GM18505 (cell line): ENCODE measurements around the gene GPAT2.
"Not testable (repeated sequence)": the region's sequence is repeated elsewhere in the genome, so short reads cannot be mapped to it uniquely, and the experiment has no call there.

Experiments used
- ATAC-seq: cut with Tn5 transposase; IDR thresholded peaks from one replicate; pipeline ENCODE4 v1.9.1; 2021; ENCODE audit not compliant: unreplicated experiment
- POLR2A ChIP-seq: IDR thresholded peaks from 4 replicates; pipeline ENCODE4 v1.6.1; 2011; ENCODE audit warnings: borderline replicate concordance; ENCODE audit not compliant: insufficient read depth, insufficient read length; ENCODE audit errors: extremely low read depth

GPAT2 gene, protein sequence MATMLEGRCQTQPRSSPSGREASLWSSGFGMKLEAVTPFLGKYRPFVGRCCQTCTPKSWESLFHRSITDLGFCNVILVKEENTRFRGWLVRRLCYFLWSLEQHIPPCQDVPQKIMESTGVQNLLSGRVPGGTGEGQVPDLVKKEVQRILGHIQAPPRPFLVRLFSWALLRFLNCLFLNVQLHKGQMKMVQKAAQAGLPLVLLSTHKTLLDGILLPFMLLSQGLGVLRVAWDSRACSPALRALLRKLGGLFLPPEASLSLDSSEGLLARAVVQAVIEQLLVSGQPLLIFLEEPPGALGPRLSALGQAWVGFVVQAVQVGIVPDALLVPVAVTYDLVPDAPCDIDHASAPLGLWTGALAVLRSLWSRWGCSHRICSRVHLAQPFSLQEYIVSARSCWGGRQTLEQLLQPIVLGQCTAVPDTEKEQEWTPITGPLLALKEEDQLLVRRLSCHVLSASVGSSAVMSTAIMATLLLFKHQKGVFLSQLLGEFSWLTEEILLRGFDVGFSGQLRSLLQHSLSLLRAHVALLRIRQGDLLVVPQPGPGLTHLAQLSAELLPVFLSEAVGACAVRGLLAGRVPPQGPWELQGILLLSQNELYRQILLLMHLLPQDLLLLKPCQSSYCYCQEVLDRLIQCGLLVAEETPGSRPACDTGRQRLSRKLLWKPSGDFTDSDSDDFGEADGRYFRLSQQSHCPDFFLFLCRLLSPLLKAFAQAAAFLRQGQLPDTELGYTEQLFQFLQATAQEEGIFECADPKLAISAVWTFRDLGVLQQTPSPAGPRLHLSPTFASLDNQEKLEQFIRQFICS

DNA sequence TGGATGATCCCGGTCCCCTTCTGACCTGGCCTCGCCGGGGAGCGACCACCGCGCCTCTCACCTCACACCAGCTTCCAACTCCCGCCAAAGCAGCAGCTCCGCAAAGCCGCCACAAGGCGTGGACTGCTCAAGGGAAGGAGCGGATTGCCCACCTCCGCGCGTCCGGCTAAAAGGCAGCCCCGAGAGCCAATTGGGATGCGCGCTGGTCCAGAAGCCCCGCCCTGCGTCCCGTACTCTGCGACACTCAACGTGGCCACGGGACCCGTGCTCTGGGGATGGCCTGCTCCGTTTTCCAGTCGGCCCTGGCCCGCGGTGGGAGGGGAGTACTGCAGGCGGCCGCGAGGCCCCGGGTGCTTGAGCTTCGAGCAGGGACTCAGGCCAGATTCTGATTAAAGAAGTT is at the start of gene GPAT2:
Gene GPAT2 (minus strand): TSS at position 125 of the 400 bp plus-strand sequence. CDS start 2,557 bp downstream, outside the sequence.
- not testable (repeated sequence) for ATAC-seq

DNA sequence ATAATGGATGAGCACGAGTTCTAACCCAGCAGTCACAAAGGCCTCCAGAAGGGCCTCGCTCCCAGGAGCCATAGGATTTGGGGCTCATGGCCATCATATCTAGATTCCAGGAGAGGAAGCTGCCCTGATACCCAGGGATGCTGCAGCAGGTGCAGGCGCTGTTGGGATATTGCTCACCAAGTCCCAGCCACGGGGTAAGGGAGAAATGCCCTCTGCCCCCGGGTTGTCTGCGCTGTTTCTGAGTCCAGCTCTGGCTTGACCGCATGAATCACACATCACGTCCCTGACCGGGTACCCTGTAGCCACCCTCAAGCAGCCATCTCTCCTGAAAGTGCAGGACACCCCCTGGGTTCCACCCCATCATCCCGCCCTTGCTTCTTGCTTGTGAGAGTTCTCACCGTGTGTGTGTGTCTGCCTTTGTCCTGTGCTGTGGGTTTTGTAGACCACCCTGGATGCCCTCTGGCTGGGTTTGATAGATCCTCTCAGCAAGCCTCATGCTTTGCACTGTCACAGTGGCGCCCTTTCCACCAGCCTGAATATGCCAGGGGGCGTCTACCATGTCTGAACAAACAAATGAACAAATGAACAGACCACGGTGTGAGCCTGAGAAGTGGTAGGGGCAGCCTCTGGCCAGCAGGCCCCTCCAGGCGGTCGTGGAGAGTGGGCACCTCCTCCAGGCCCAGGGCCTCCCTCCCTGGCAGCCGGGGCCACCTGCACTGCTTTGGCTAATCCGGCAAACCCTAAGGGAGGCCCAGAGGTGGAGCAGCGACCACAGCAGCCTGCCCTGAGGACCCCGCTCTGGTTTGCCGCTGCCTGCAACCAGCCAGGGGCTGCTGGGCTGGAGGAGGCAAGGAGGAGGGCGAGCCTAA is 49.5 kb upstream of the GPAT2 start:
- ATAC-seq: no peak

DNA sequence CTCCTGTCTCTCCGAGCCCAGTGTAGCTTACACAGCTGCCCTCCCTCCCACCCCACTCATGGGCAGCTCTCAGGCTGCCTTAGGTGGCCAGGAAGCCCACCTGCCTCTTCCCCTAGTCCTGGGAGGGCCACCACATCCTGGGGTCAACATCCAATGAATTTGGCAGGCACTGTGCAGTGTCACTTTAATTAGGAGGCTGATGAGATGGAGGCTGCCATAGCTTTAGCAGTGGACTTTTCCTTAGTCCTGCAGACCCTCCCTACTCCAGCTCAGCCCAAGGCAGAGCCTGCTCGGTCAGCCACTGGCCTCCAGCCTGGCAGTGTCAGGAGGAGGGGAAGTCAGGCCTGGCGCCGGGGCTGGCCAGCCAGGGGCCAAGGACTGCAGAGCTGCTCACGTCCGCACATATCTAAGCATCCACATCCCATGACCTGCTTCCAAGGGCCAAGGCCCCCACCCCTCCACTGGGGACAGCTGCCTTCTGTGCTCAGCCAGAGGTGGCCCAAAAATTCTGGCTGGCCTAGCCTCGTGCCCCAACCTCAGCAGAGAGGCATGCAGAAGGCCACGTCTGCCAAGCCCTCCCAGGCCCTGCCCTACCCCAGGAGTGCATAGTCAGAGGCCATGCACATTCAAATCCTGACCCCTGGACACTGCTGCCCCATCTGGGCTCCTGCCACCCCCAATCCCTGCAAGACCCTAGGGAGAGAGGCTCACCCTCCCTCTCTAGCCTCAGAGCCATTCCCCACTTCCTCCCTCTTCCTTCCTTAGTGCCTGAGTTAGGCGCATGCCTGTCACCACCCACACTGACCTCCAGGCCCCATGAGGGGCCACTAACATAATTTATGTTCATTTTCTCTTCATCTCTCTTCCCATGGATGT is 48.6 kb upstream of the GPAT2 start:
- no peak for ATAC-seq
- TF ChIP-seq POLR2A: no peak

More for the DNA sequence above, 49.5 kb upstream of the GPAT2 start:
- TF ChIP-seq POLR2A: no peak

DNA sequence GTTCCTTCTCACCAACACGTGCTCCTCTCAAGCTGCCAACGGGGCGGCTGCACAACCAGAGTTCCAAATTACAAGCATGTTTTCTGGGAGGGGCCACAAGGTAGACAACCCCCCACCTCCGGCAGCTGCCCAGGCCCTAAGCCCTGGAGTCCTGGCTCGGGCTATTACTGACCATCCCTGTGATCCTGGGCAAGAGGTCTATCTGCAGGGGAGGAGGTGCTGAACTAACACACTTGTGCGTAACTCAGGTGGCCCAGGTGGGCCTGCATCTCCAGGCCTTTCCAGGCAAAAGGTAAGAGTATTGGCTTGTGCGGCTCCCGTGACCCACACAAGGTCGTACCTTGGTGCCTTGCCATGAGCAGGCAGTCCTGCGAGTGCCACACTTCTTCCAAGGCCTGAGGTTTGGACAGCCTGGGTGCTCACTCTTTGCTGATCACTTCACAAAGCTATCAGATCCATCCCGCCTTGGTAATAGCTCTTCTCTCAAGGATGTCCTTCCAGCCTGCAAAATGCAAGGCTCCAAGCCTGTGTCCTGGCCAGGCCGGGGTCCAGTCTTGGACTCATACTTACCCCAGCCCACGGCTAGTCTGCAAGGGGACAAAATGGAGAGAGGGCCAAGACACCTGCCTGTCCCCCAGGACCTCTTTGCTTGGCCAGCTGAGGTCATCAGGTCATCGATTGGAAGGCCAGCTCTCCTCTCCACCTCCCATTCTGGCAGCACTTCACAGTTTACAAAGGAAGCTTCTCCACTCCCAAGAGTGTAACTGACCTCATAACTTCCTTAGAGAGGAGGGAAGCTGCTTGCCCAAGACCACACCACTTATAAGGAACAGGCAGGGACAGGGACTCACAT is 47.7 kb upstream of the GPAT2 start:
- no peak for ATAC-seq
- TF ChIP-seq POLR2A: no peak

DNA sequence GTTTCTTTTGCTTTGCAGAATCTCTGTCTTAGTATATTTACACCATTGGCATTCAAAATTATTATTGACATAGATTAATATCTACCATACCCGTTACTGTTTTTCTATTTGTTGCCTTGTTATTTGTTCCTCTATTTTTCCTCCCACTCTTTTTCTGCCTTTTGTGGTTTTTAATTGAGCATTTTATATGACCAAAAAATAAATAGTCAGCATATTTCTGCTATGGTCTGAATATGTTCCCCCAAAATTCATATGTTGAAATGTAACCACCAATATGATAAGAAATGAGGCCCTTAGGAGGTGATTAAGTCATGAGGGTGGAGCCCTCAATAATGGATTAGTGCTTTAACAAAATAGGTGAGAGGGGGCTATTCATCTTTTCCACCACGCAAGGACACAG is 46.3 kb upstream of the GPAT2 start:
- no peak for ATAC-seq
- TF ChIP-seq POLR2A: no peak

DNA sequence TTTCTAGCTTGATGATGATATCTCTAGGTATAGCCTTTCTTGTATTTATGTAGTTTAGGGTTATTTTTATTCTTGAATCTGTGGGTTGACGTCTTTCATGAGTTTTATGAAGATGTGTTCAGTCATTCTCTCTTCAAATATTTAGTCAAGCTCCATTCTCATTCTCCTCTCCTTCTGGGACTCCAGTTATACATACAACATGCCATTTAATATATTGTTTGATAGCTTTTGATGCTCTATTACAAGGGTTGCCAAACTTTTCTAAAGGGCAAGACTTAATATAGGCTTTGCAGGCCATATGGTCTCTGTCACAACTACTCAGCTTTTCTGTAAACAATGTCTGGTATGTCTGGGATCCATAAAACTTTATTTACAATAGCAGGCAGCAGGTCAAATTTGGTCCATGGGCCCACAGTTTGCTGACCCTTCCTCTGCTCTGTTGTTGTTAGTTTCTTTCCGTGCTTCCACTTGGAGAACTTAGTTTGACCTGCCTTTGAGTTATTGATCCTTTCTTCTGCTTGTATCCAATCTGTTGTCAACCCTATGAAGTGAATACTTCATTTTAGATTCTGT is 40.6 kb upstream of the GPAT2 start:
- no peak for TF ChIP-seq POLR2A
- ATAC-seq: no peak

DNA sequence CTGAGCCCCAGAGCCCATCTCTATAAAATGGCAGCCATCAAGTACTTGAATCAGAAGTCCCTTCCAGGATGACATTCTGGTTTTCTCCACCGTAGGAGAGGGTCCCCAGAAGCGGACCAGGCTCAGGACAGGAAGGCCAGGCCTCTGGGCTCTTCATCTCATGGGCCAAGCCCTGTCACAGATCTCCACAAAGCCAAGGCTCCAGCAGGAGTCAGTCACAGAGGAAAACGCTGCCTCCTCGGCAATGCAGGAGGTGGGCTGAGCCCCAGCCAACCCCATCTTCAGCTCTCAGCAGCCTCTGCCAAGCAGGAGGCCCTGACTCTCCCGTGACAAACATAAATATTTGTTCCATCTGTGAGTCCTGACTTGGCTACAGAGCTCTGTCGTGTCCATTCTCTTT is 39.4 kb upstream of the GPAT2 start:
- TF ChIP-seq POLR2A: no peak
- no peak for ATAC-seq

DNA sequence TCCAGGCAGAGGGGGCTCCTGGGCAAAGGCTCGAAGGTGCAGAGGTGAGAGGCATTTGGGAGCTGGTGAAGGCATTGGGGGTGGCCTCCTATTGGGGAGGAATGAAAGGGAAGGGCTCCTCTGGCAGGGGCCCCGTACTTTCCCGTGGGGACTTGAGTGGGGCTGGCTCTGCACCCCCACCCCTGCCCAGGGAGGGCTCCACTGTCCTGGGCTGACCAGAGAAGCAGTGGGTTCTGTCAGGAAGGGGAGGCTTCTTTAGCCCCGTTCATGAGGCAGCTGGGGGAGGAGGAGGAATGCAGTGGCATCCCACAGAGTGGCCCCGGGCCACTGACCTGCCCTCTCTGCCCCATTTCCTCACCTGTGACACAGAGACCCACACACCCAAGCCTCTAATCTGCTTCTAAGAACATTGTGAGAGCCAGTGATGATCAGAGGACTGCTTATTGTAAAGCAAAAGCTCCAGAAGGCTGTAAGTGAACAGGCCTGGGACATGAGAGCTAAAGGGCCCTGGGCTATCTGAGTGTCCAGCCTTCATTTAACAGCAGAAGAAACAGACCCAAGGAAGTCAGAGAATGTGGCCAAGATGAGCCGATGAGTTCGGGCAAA is 38.6 kb upstream of the GPAT2 start:
- ATAC-seq: no peak
- no peak for TF ChIP-seq POLR2A

DNA sequence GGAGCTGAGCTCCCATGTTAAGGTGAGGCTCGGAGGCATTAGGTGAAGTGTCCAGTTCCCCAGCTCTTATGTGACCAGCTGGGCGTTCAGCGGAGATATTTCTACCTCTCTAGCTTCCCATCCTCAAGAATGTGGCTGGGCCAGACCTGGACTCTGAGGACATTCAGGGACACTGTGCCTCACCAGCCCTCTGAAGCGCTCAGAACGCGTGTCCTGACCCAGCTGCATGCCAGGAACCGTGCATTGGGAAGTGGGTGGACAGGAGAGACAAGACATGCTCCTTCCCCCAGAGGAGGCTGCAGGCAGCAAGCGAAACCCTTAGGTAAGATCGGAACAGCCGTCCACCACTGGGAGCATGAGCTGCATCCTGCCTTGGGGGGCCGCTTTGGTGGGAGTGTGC is 38.0 kb upstream of the GPAT2 start:
- ATAC-seq: no peak
- no peak for TF ChIP-seq POLR2A

DNA sequence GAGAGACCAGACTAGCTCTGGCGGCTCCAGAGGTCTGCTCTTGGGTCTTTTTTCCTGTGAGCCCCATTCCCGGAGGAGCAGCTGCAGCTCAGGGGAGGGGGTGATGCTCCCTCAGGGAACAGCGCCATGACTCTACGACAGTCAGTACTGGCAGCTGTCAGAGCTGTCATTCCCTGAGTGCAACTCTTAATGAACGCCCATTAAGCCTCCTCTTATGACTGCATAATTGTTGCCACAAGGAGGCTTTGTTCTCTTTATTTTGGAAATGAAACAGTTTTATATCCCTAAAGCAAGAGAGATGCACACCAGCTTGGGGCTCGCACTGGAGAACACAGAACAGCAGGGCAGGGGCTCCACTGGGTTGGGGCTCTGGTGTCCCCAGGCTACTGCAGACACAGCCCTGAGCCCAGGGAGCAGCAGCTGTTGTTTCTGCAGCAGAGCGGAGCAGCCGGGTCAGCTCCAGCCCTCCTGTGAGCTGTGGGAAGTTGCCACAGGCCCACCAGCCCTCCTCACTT is 37.3 kb upstream of the GPAT2 start:
- not testable (repeated sequence) for ATAC-seq

DNA sequence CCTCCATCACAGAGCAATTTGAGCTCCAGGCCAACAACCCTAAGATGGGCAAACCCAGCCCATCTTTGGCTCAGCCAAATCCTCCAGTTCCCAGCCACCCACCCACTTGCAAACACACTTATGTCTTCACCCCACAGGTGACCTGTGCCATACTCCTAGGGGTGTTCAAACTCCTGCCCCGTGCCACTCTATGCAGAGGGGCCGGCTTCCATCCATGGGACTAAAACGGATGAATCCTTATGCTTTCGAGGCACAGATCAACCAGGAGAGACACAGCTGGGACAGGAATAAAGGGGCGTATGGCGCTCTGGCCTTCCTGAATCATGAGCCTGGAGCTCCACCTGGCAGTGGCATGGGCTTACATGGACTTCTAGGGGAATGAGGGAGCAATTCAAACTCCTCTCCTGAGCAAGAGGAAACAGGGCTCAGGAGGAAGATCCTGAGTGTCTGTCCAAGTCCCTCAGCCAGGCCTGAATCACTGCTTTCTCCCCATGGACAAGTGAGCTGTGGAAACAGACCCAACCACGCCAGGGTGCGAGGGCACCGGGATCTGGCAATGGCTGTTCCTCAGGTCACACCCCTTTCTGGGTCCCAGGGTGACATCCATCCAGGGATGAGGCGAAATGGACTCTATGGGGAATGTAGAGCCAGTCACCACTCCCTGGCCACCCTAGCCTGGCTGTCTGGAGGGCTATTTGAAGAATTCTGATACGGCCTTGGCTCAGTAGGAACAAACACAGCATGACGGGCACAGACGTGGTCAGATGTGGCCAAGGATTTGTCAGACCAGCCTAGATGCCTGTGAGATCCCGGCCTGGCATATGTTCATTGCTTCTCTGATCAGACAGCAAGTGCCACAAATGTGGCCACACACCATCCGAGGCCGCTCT is 36.6 kb upstream of the GPAT2 start:
- ATAC-seq: not testable (repeated sequence)

DNA sequence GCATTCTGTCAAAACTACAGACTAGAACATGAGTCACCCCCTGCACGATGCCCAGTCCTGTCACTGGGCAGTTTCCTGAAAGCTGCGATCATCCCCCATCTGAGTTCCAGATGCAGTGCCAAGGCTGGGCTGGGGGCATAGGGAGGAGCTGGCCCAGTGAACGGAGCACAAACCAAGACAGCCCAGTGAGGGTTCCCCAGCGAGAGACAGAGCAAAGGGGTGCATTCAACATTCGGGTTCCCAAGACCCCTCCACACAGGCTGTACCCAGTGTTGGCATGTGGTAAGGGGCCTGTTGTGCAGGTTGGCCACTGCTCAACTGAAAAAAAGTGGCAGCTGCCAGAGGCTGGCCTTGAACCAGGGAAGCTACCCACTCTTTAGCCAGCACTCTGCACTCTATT is 35.6 kb upstream of the GPAT2 start:
- not testable (repeated sequence) for ATAC-seq

DNA sequence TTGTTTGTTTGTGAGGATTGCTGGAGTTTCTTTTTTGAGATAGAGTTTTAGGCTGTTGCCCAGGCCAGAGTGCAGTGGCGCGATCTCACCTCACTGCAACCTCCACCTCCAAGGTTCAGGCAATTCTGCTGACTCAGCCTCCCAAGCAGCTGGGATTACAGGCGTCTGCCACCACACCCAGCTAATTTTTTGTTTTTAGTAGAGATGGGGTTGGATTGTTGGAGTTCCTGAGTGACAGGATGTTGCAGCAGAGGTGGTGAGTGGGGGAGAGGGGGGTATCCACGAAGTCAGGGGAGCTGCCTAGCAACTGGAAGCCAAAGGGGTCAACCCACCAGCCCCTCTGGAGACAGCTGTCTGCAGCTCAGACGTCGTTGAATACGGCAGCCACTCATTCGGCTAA is 35.2 kb upstream of the GPAT2 start:
- ATAC-seq: not testable (repeated sequence)

DNA sequence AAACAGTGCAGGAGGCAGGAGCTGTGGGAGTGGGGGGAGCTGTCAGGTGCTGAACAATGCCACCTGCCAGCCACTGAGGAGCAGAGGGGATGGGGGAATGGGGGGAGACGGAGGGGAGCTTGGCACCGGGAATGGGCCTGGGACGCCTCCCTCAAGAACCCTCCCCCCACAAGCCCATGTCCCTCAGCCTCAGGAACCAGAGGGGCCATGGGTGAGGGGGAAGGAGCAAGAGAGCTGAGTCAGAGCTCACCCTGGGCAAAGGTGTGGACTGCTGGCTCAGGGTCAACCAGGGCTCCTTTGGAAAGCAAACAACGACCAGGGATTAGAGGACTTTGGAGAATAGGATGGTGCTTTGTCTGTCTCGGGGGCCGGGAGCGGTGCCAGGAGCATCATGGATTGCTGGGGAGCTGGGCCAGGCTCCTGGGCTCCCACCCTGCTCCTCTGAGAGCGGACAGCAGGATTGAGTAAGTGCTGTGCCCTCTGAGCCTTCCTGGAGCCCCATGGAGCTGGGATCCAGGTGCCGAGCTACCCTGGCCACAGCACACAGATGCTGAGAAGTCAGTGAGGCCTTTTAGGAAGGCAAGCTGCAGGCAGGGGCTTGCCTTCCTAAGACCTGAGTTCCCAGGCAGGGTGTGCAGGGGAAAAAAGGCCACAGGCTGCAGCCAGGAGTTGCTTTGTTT is 33.3 kb upstream of the GPAT2 start:
- ATAC-seq: not testable (repeated sequence)
